ENCODE data around the gene UST.

Gene UST

GRCh38 chr6:148811459-148811858, 64.6 kb downstream of the UST start:
- no peak for DNase-seq

DNA sequence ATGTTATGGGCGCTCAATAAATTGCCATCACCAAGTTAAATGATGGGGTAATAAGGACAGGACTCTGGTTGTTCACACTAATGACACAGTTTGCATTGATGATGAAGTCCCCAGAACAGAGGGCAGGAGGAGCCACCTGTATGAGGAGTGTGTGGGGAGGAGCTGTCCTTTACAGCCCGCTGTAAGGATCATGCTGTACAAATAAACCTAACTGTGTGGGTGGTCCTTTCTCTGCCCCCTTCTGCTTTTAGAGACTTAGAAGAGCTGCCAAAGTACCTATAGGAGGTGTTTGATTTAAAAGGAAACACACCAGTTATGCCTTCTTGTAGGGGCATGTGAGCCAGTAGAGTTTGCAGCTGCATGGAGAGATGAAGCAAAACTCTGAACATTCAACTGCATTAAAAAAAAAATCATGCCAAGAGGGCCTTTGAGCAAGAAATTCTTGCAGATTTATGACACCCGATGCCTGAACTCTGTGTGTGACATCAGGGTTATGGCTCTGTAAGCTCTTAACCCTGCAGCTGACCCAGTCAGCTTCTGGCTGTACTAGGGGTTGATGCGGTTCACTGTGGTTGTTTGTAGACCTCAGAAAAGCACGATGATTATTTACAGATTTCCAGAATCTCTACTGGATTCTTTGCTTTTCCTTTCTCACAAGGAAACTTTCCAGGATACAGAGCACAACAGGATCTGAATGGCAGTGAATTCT, 67.4 kb downstream of the UST start:
- no peak for DNase-seq

DNA sequence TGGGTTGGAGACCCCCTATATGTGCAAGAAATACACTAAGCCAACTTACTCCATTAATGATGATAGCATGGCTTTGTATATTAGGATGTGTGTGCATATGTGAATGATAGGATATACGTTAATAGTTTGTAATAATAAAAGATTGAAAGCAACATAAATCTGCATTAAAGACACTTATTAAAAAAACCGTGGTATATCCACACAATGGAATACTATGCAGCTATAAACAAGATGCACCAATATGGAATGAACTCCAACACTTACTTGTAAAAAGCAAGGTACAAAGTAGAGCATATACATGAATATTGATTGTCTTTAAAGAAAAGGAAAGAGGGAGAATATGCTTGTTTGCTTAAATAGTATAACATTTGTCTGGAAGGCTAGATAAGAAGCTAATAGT, 68.0 kb downstream of the UST start:
- no peak for DNase-seq

DNA sequence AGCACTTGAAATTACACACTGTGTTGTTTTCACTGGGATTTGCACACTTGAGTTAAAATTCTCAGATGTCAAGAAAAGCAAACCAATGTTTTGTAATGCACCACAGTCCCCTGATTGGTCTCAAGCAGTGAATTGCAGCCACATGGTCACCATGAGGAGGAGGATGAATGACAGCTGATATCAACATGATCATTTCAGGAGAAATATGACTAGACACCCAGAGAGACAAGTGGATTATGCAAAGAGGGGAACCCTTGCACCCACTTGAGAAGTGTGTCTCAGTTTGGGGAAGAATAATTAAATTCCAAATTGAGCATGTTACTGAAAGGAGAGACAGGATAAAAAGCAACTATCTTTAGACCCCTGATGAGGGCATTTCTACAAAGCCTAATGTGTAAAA, 69.3 kb downstream of the UST start:
- no peak for DNase-seq

GRCh38 chr6:148817689-148818088, 70.9 kb downstream of the UST start:
- DNase-seq = no peak

DNA sequence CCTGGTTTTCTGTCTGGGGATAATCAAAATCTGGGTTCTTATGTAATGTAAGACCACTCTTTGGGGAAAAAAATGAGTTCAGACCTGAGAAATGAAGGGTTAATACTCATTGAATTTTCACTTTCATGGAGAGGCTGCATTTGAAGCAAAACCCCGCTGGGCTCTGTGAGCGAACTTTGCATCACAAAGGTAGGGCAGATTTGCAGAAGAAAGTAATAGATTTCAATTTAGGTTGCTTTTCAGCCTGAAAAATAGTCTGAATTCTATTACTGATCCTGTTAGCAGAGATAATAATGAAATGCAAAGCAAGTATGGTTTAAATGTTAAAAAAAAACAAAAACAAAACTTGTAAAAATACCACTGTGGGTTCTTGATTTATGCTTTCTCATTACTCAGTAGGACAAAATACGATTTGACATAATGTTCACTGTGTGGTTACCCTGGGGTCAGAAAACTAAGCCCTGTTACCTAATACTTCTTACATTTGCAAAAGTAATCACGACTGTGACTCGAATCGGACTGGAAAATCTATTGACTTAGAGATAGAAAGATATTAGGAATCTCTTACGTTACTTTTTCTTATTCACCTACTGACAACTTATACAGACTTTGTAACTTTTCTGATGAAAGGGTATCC, 72.2 kb downstream of the UST start:
- no peak for DNase-seq

GRCh38 chr6:148819852-148820251, 73.0 kb downstream of the UST start:
- no peak for DNase-seq

GRCh38 chr6:148822819-148823218, 76.0 kb downstream of the UST start:
- DNase-seq = no peak

GRCh38 chr6:148824291-148824690, 77.5 kb downstream of the UST start:
- DNase-seq = no peak

DNA sequence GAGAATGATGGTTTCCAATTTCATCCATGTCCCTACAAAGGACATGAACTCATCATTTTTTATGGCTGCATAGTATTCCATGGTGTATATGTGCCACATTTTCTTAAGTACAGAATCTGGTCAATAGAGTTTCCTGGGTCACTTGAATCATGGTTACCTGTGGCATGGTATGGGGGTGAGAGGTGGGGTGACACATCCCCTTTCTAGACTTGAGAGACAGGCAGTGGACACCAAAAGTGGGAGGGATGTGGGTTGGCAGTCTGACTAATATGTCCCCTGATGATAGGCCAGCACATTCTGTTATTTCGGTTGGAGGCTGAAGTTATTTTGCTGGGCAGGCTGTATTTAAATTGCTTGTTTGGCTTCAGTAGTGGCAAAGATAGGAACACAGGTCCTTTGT, 78.1 kb downstream of the UST start:
- DNase-seq = no peak

DNA sequence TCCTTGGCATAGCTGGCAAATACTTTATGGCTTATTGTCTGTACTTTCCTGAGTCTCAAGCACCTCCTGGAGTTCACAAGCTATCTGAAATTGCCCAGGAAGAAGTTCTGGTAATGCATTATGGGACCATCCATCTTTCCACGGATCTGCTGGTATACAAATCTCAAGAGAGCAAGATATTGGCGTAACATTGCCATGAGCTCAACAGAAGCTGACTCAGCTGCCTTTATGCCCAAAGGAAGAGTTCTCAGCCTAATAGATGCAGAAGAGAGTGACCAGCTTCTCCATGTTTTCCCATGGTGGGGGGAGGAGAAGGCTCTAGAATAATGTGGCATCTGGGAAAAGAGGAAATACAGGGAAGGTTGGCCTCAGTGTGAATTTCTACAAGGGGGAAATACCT, 78.7 kb downstream of the UST start:
- no peak for DNase-seq

DNA sequence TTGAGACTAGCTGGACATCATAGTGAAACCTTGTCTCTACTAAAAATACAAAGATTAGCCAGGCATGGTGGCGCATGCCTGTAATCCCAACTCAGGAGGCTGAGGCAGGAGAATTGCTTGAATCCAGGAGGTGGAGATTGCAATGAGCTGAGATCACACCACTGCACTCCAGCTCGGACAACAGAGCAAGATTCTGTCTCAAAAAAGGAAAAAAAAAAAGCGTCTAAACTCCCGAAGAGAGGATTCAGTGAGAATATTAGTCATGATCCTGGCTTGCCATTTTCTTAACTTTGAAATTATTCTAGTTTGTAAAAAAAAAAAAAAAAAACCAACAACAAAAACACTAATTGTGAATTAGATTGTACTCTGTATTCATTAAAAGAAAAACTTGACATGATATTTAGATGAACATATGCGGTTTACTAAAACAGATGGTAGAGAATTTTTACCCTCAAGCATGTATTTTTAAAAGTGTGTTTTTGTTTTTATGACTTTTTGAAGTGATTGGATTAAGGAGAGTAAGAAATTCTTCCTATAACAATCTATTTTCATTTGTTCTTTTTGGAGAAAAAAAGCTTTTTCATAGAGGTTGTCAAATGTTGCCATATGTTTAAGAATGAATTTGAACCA, 80.7 kb downstream of the UST start:
- DNase-seq = no peak

GRCh38 chr6:148828047-148828446, 81.2 kb downstream of the UST start:
- DNase-seq = no peak

GRCh38 chr6:148829415-148830101, 82.7 kb downstream of the UST start:
- DNase-seq = no peak

DNA sequence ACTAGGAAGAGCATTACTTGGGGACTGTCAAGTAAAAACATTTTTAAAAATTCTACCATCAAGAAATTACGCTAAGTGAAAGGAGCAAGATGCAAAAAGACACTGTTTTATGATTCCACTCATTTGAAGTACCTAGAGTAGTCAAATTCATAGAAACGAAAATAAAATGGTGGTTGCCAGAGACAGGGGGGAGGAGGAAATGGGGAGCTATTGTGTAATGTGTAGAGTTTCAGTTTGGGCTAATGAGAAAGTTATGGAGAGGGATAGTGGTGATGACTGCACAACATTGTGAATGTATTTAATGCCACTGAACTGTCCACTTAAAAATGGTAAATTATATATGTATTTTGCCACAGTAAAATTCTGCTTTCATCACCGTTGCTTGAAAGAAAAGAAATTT, 83.8 kb downstream of the UST start:
- no peak for DNase-seq

GRCh38 chr6:148831064-148831463, 84.2 kb downstream of the UST start:
- DNase-seq = no peak

GRCh38 chr6:148831531-148831930, 84.7 kb downstream of the UST start:
- DNase-seq = no peak

GRCh38 chr6:148835920-148836441, 89.2 kb downstream of the UST start:
- no peak for DNase-seq

DNA sequence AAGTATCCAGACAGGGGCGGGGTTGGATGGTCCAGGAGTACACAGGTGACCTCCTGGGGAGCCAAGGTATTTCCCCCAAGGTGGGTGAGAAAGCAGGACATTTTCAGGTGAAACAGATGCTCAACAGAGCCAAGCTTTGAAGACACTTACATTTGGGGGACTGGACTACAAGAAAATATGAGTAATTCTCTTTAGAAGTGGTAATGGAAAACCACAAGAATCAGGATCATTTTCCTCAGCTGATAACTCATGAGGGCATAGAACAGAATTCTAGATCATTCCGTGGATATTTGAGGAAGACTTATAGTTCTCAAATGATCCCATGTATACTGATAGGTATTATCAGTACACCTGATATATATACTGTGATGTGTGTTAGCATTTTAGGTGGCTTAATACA, 89.9 kb downstream of the UST start:
- DNase-seq = no peak

DNA sequence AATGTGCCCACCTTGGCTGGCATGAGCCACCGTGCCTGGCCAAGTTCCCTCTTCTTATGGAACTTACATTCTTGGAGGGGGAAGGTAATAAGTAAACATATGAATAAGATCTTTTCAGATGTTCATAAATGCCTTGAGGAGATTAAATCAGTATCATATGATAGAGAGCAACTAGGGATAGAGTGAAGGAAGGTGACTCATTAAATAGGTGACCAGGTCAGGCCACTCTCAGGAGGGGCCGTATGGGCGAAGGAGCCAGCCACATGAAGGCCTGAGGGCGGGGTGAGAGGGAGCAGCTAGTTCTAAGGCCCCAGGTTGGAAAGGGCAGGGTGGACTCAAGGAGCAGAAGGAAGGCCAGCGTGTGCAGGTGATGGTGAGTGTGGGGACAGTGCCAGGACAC, 91.1 kb downstream of the UST start:
- no peak for DNase-seq

- DNase-seq = no peak
These were observed 92.2 kb downstream of the UST start for GRCh38 chr6:148839044-148839443.

DNA sequence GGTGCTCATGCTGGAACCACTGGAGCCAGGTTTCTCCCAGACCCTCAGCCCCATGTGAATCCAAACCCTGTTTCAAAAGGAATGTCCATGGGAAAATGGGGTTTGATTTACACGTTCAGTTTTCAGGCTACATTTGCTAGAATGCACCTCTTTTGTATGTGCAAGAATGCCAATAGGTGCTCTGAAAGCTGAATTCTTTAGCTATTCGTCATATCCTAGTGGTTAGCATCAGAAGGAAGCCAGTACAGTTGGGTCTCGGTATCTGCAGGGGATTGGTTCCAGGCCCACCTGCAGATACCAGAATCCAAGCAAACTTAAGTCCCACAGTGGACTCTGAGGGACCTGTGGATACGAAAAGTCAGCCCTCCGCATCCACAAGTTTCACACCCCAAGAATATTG, 93.4 kb downstream of the UST start:
- DNase-seq = no peak

DNA sequence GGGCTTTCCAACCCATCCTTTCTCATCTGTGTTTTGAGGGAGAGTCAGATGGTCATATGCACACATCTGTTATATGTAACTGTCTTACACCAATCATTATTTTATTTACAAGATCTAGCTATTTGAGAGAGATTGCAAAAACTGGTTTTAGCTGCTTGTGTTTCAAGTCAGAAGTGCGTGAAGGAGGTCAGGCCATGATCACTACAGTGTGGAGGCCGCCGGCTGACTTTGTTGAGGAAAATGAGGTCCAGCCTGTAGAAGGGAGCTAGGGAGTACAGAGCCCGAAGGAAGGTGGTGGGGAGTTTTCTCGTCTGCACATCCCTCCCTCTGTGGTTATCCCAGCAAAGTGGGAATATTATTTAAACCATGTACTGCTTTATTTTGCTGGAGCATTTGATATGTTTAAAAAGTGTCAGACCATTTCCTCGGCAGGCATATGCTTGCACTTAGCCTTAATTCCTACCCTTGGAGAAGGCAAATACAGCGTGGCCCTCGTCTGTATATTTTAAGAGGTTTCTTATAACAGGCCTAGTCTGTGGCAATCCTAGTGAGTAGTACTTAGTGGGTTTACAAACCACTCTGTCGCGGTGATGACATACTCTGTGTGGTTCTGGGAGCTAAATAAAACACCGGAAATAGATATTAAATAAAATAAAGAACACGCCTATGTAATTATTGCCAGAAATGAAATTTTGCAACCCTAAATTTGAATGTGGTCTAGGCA, 95.6 kb downstream of the UST start:
- DNase-seq = no peak

Measured in NCI-H748 treated with DMSO at 0.1 percent for 48 hours (cell line).